RWPE2 (cell line): ENCODE data around the gene C1orf56.

ENCODE experiments used
- ATAC-seq: fragments of 200-7000 bp; cut with Tn5 transposase; 3 replicates; pipeline ENCODE4 v1.9.1; 2021; ENCODE audit warnings: low read depth
- DNase-seq: peaks from one replicate; pipeline ENCODE4 v3.0.0-alpha.2; 2020; ENCODE audit warnings: low spot score
- H3K27ac ChIP-seq: fragments of 450-650 bp; 2 replicates; pipeline ENCODE4 v1.5.1; 2017; ENCODE audit warnings: mild to moderate bottlenecking; ENCODE audit not compliant: poor library complexity, severe bottlenecking
- H3K27me3 ChIP-seq: fragments of 250-450 bp; sonication (Bioruptor Pico); 2 replicates; pipeline ENCODE4 v1.5.1; 2021; ENCODE audit warnings: mild to moderate bottlenecking, moderate library complexity; ENCODE audit not compliant: insufficient read depth, poor library complexity, severe bottlenecking
- H3K36me3 ChIP-seq: fragments of 250-450 bp; sonication (Bioruptor Pico); 2 replicates; pipeline ENCODE4 v1.5.1; 2020; ENCODE audit warnings: low read depth, mild to moderate bottlenecking, moderate library complexity
- H3K4me1 ChIP-seq: fragments of 250-450 bp; sonication (Bioruptor Pico); 2 replicates; pipeline ENCODE4 v1.5.1; 2021; ENCODE audit warnings: mild to moderate bottlenecking, moderate library complexity; ENCODE audit not compliant: insufficient read depth, poor library complexity, severe bottlenecking
- H3K4me3 ChIP-seq: fragments of 250-450 bp; sonication (Bioruptor Pico); 2 replicates; pipeline ENCODE4 v1.5.1; 2021; ENCODE audit warnings: mild to moderate bottlenecking, moderate library complexity; ENCODE audit not compliant: severe bottlenecking
- H3K9me3 ChIP-seq: fragments of 250-450 bp; sonication (Bioruptor Pico); 2 replicates; pipeline ENCODE4 v1.5.1; 2021; ENCODE audit warnings: mild to moderate bottlenecking, moderate library complexity; ENCODE audit not compliant: severe bottlenecking
- CTCF ChIP-seq: fragments of 450-650 bp; IDR thresholded peaks from one replicate; pipeline ENCODE4 v1.5.1; 2017; ENCODE audit warnings: mild to moderate bottlenecking, moderate library complexity; ENCODE audit not compliant: poor library complexity, severe bottlenecking

C1orf56 gene

GRCh38 chr1:151059109-151060006 is 11.8 kb downstream of the C1orf56 start, which contains the start of gene CDC42SE1:
Gene CDC42SE1 (minus strand): TSS chr1:151059622. CDS start chr1:151055730, 3,892 bp downstream.
- ATAC-seq, result peak; percentile 77
- no peaks in the 10 kb centered on the region for H3K9me3 ChIP-seq
- H3K4me1 ChIP-seq, result peaks cover 42% of the 10 kb centered on the region
- TF ChIP-seq CTCF, result peak; percentile 83
- H3K27me3 ChIP-seq, result no peaks in the 10 kb centered on the region
- peak; percentile 69 for DNase-seq
- peak within 1 kb of the TSS; percentile 90 for H3K27ac ChIP-seq
- peak within 1 kb of the TSS; percentile 68 for H3K4me3 ChIP-seq
- peaks cover 42% of the 10 kb centered on the region for H3K36me3 ChIP-seq

- Histone ChIP-seq H3K4me3 (peak within 1 kb of the TSS; percentile 68), H3K4me1 (peaks cover 42% of the 10 kb centered on the region), H3K27me3 (no peaks in the 10 kb centered on the region), H3K36me3 (peaks cover 34% of the 10 kb centered on the region), H3K27ac (peak within 1 kb of the TSS; percentile 90), H3K9me3 (no peaks in the 10 kb centered on the region)
- DNase-seq (no peak), ATAC-seq (peak; percentile 35)
- no peak for TF ChIP-seq CTCF
Measured at GRCh38 chr1:151060007-151060656, 12.6 kb downstream of the C1orf56 start, which contains the start of gene MLLT11. Gene MLLT11 (plus strand): TSS chr1:151060397. CDS start chr1:151067225, 6,828 bp downstream.

GRCh38 chr1:151060657-151061421 is 13.3 kb downstream of the C1orf56 start:
- H3K4me1 ChIP-seq, result peaks cover 37% of the 10 kb centered on the region
- no peak for TF ChIP-seq CTCF
- ATAC-seq, result no peak
- peak overlapping the region; percentile 68 for H3K4me3 ChIP-seq
- no peak for DNase-seq
- no peaks in the 10 kb centered on the region for H3K9me3 ChIP-seq
- no peaks in the 10 kb centered on the region for H3K27me3 ChIP-seq
- peaks cover 27% of the 10 kb centered on the region for H3K36me3 ChIP-seq
- H3K27ac ChIP-seq, result peak overlapping the region; percentile 90

GRCh38 chr1:151061704-151062103 is 14.2 kb downstream of the C1orf56 start:
- no peak overlapping the region for H3K4me3 ChIP-seq
- no peak for ATAC-seq
- H3K9me3 ChIP-seq, result no peaks in the 10 kb centered on the region
- H3K4me1 ChIP-seq, result peaks cover 29% of the 10 kb centered on the region
- DNase-seq, result no peak
- no peaks in the 10 kb centered on the region for H3K27me3 ChIP-seq
- H3K27ac ChIP-seq, result no peak overlapping the region
- no peak for TF ChIP-seq CTCF
- peaks cover 18% of the 10 kb centered on the region for H3K36me3 ChIP-seq
